Upper lobe of left lung (tissue), 4 donors: ENCODE results near the gene FDXR.

Experiments
- CTCF ChIP-seq, 6 experiments: fragments of 450-650 bp in 4 of 6; fragments of 200-600 bp in 2 of 6; sonication (generic) in 2 of 6; IDR thresholded peaks; one replicate each; pipeline ENCODE4 v1.5.1; 2016 to 2019; ENCODE audit warnings: antibody characterized with exemption in 6 of 6
- POLR2A ChIP-seq, 4 donors: fragments of 450-650 bp; IDR thresholded peaks; one replicate each; pipeline ENCODE4 v1.5.1; 2016 to 2017; ENCODE audit warnings: antibody characterized with exemption in 4 of 4, mild to moderate bottlenecking in 2 of 4

DNA sequence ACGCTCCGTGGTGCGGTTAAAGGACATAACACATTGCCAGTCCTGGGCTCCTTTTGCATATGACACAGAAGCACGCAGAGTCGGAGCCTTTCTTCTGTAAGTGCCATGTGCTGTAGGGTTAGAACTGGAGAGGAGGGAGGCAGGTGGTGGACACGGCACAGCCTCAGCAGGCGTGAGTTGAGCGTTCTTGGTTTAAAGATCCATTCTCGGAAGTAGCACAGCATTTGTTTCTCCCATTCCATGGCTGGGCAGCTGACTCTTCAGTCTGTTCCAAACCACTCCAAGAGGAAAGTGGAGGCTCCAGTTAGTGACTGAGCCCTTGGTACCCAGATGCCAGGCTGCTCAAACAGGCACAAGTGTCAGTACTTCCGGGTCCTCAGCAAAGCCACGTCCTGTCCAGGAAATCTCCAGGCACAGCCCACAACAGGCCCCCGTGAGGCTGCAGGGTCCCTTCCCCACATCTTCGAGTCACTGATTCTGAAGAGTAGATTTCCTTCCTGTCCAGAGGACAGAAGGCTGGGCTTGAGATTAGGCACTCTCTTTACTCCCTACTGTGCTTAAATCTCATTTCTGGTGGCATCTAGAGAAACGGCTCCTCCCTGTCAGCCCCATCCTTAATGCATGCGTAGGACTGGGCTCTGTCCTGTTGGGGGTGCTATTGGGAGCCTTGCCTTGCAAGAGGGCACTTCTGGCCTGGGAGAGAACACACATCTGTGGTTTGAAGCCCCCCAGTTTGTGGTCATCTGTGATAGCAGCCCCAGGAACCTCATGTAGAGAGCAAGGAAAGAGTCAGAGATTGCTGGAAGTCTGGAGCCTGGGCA, 57.0 kb downstream of the FDXR start:
- TF ChIP-seq POLR2A (IDR thresholded peaks at IDR 0.05) (no peak), CTCF (IDR thresholded peaks at IDR 0.05) (no peak)
